GM12878 (cell line): ENCODE measurements around the gene MED13. TPM values are rescaled to one million over a fixed set of nuclear protein-coding genes. Genes with fewer than 3 reads are reported as not detected.

Experiments
- BCL3 ChIP-seq: IDR thresholded peaks from 2 replicates; pipeline ENCODE4 v1.6.1; 2011; ENCODE audit warnings: borderline replicate concordance, low read depth, mild to moderate bottlenecking, moderate library complexity, low read length; ENCODE audit not compliant: insufficient read depth, poor library complexity, severe bottlenecking
- E2F8 ChIP-seq: fragments of 450-650 bp; IDR thresholded peaks from 2 replicates; pipeline ENCODE4 v1.6.1; 2018; ENCODE audit warnings: mild to moderate bottlenecking, low read depth, moderate library complexity; ENCODE audit not compliant: partially characterized antibody
- E4F1 ChIP-seq: fragments of 450-650 bp; IDR thresholded peaks from 2 replicates; pipeline ENCODE4 v1.6.1; 2018; ENCODE audit warnings: borderline replicate concordance, mild to moderate bottlenecking; ENCODE audit not compliant: partially characterized antibody
- SP1 ChIP-seq: IDR thresholded peaks from one replicate; pipeline ENCODE4 v1.6.1; 2011; ENCODE audit warnings: low read depth, low read length
- SUZ12 ChIP-seq: fragments of 200-600 bp; sonication (generic); IDR thresholded peaks from one replicate; pipeline ENCODE4 v1.6.1; 2018; ENCODE audit warnings: antibody characterized with exemption, mild to moderate bottlenecking; ENCODE audit not compliant: unreplicated experiment
- polyA plus RNA-seq, 11 experiments: library from polyadenylated mRNA; depleted of rRNA in 4 of 11; unstranded in 6 of 11; stranded (reverse) in 5 of 11; fragments of >200 nt; fragmentation: Nextera tagmentation in 4 of 11; fragmentation: Illumina TruSeq in 1 of 11; extraction: Ambion mirVana in 4 of 11; extraction: Trizol in 1 of 11; gene quantifications; 1 replicate in 1 of 11; 2 replicates in 10 of 11; pipeline versions ENCODE4 v1.2.1 to v1.2.3, GENCODE V29; 2011 to 2016; ENCODE audit warnings: inconsistent platforms in 2 of 11, missing spikeins in 2 of 11, low read depth in 1 of 11
- total RNA-seq, 4 experiments: library from RNA; depleted of rRNA in 3 of 4; stranded (reverse); fragments of >200 nt in 3 of 4; fragmentation: Illumina TruSeq in 1 of 4; extraction: Trizol in 1 of 4; gene quantifications; 2 replicates each; pipeline versions ENCODE4 v1.2.1 to v1.2.3, GENCODE V29; 2013 to 2021

MED13 gene
- total and polyA plus RNA-seq, 10 of the 15 experiments (the other 5 are each of a cell fraction or from before 2014, with no cell fraction given) = 4.6 to 49.7 (median 21.3) TPM

- TF ChIP-seq SUZ12 (no peak), SP1 (no peak), E4F1 (no peak), E2F8 (no peak), BCL3 (no peak)
These were observed 96.3 kb downstream of the MED13 start (continued) for GRCh38 chr17:61968757-61969156.
